IMR-90 (cell line): ENCODE measurements around the gene SRMS. TPM values are rescaled to one million over a fixed set of nuclear protein-coding genes. Genes with fewer than 3 reads are reported as not detected.

Experiments used
- polyA plus RNA-seq, 3 experiments: library from polyadenylated mRNA; depleted of rRNA; stranded (reverse); fragments of >200 nt; gene quantifications; 2 replicates each; pipeline ENCODE4 v1.2.3, GENCODE V29; 2012; ENCODE audit warnings: low replicate concordance in 1 of 3
- total RNA-seq: library from RNA; depleted of rRNA; stranded (reverse); fragments of >200 nt; gene quantifications from 2 replicates; pipeline ENCODE4 v1.2.3, GENCODE V29; 2012; rRNA removed

The SRMS gene
- total and polyA plus RNA-seq, 2 of the 4 experiments (the other 2 are of a cell fraction): not detected

Other genes starting within 250 kb of the SRMS start
- not detected in 2 replicates for gene CHRNA4, start 186.4 kb downstream of the SRMS start, total RNA-seq
- not detected in 2 replicates for gene CHRNA4, start 186.4 kb downstream of the SRMS start, polyA plus RNA-seq (2012; rRNA removed)
- gene KCNQ2, start 75.1 kb downstream of the SRMS start, total RNA-seq: not detected in 2 replicates
- 0.02 TPM in 1 of 2 replicates, not detected in the other for gene KCNQ2, start 75.1 kb downstream of the SRMS start, polyA plus RNA-seq (2012; rRNA removed)
- gene EEF1A2, start 48.7 kb downstream of the SRMS start, total RNA-seq: 1.3 and 2.2 TPM in 2 replicates
- 3.2 and 4.6 TPM in 2 replicates for gene EEF1A2, start 48.7 kb downstream of the SRMS start, polyA plus RNA-seq (2012; rRNA removed)
- gene PPDPF, start 27.0 kb downstream of the SRMS start, total RNA-seq: 12.9 and 17.2 TPM in 2 replicates
- gene PPDPF, start 27.0 kb downstream of the SRMS start, polyA plus RNA-seq (2012; rRNA removed): 171 and 200 TPM in 2 replicates
- gene PTK6, start 10.4 kb downstream of the SRMS start, total RNA-seq: not detected in 2 replicates
- 0.07 TPM in 1 of 2 replicates, not detected in the other for gene PTK6, start 10.4 kb downstream of the SRMS start, polyA plus RNA-seq (2012; rRNA removed)
- 0.28 and 0.36 TPM in 2 replicates for gene FNDC11, start 6.4 kb upstream of the SRMS start, total RNA-seq
- 1.0 and 1.6 TPM in 2 replicates for gene FNDC11, start 6.4 kb upstream of the SRMS start, polyA plus RNA-seq (2012; rRNA removed)
- 4.2 and 4.7 TPM in 2 replicates for gene HELZ2, start 26.5 kb upstream of the SRMS start, total RNA-seq
- 10.6 and 12.2 TPM in 2 replicates for gene HELZ2, start 26.5 kb upstream of the SRMS start, polyA plus RNA-seq (2012; rRNA removed)
- gene GMEB2, start 79.4 kb upstream of the SRMS start, total RNA-seq: 5.0 and 5.3 TPM in 2 replicates
- 10.0 and 10.6 TPM in 2 replicates for gene GMEB2, start 79.4 kb upstream of the SRMS start, polyA plus RNA-seq (2012; rRNA removed)
- gene STMN3, start 105.7 kb upstream of the SRMS start, total RNA-seq: 20.3 and 21.1 TPM in 2 replicates
- gene STMN3, start 105.7 kb upstream of the SRMS start, polyA plus RNA-seq (2012; rRNA removed): 62.3 and 67.4 TPM in 2 replicates
- gene RTEL1, start 110.6 kb upstream of the SRMS start, total RNA-seq: 9.4 and 14.7 TPM in 2 replicates
- 18.8 and 22.5 TPM in 2 replicates for gene RTEL1, start 110.6 kb upstream of the SRMS start, polyA plus RNA-seq (2012; rRNA removed)
- 1.1 and 1.3 TPM in 2 replicates for gene TNFRSF6B, start 148.9 kb upstream of the SRMS start, total RNA-seq
- gene TNFRSF6B, start 148.9 kb upstream of the SRMS start, polyA plus RNA-seq (2012; rRNA removed): 11.0 and 12.0 TPM in 2 replicates
- gene ARFRP1, start 160.2 kb upstream of the SRMS start, total RNA-seq: 25.3 and 29.2 TPM in 2 replicates
- 36.3 and 36.6 TPM in 2 replicates for gene ARFRP1, start 160.2 kb upstream of the SRMS start, polyA plus RNA-seq (2012; rRNA removed)
- gene ZGPAT, start 160.3 kb upstream of the SRMS start, total RNA-seq: 13.4 and 15.6 TPM in 2 replicates
- gene ZGPAT, start 160.3 kb upstream of the SRMS start, polyA plus RNA-seq (2012; rRNA removed): 20.2 and 21.1 TPM in 2 replicates
- 0.28 and 0.36 TPM in 2 replicates for gene LIME1, start 188.9 kb upstream of the SRMS start, total RNA-seq
- gene LIME1, start 188.9 kb upstream of the SRMS start, polyA plus RNA-seq (2012; rRNA removed): 7.8 and 11.9 TPM in 2 replicates
- gene SLC2A4RG, start 192.0 kb upstream of the SRMS start, total RNA-seq: 5.0 and 8.1 TPM in 2 replicates
- 50.3 and 71.4 TPM in 2 replicates for gene SLC2A4RG, start 192.0 kb upstream of the SRMS start, polyA plus RNA-seq (2012; rRNA removed)